GM19035 (cell line): ENCODE measurements around the gene ASTN2.
A peak's percentile ranks its signal among the peaks of the same experiment; 100 is the strongest.

Experiments
- ATAC-seq: cut with Tn5 transposase; IDR thresholded peaks from one replicate; pipeline ENCODE4 v1.9.1; 2021; ENCODE audit not compliant: unreplicated experiment

Gene ASTN2

GRCh38 chr9:116499986-116500871 is 914.6 kb downstream of the ASTN2 start:
- no peak for ATAC-seq

GRCh38 chr9:116499434-116499833 is 915.4 kb downstream of the ASTN2 start:
- no peak for ATAC-seq

GRCh38 chr9:116497095-116497890 is 917.6 kb downstream of the ASTN2 start:
- no peak for ATAC-seq

GRCh38 chr9:116496167-116496566 is 918.7 kb downstream of the ASTN2 start:
- no peak for ATAC-seq

GRCh38 chr9:116495725-116496124 is 919.1 kb downstream of the ASTN2 start:
- no peak for ATAC-seq

- ATAC-seq, result peak; percentile 85
These were observed 919.8 kb downstream of the ASTN2 start for GRCh38 chr9:116494815-116495634.

GRCh38 chr9:116493183-116493860 is 921.5 kb downstream of the ASTN2 start:
- no peak for ATAC-seq

- ATAC-seq, result no peak
These were observed 923.2 kb downstream of the ASTN2 start for GRCh38 chr9:116491659-116492058.

GRCh38 chr9:116491219-116491618 is 923.6 kb downstream of the ASTN2 start:
- ATAC-seq, result no peak

GRCh38 chr9:116490321-116490720 is 924.5 kb downstream of the ASTN2 start:
- ATAC-seq, result no peak

GRCh38 chr9:116488373-116488772 is 926.5 kb downstream of the ASTN2 start:
- no peak for ATAC-seq

GRCh38 chr9:116484492-116485061 is 930.3 kb downstream of the ASTN2 start:
- ATAC-seq, result no peak

GRCh38 chr9:116483622-116484491 is 931.0 kb downstream of the ASTN2 start:
- no peak for ATAC-seq

GRCh38 chr9:116482740-116483139 is 932.1 kb downstream of the ASTN2 start:
- no peak for ATAC-seq

- ATAC-seq, result no peak
These were observed 934.2 kb downstream of the ASTN2 start for GRCh38 chr9:116480700-116481099.

- ATAC-seq, result no peak
These were observed 934.9 kb downstream of the ASTN2 start for GRCh38 chr9:116479967-116480366.

GRCh38 chr9:116479056-116479544 is 935.8 kb downstream of the ASTN2 start:
- ATAC-seq, result no peak

GRCh38 chr9:116477584-116478141 is 937.2 kb downstream of the ASTN2 start:
- ATAC-seq, result no peak

- ATAC-seq, result no peak
These were observed 937.9 kb downstream of the ASTN2 start for GRCh38 chr9:116476935-116477381.
